WTC11 (cell line): ENCODE measurements around the gene CLCN1. TPM values are rescaled to one million over a fixed set of nuclear protein-coding genes. Genes with fewer than 3 reads are reported as not detected.

Experiments used
- ATAC-seq: fragments of 200-7000 bp; cut with Tn5 transposase; 2 replicates; pipeline ENCODE4 v1.10.0; 2021; ENCODE audit warnings: mild to moderate bottlenecking, moderate library complexity
- CTCF ChIA-PET: fragments of 300-600 bp; sonication (Branson Sonifier 250); formaldehyde crosslinking; loops from one replicate; lab custom pipeline; 2021; ENCODE audit warnings: antibody characterized with exemption; lab: Charles Lee
- POLR2A ChIA-PET: fragments of 350-600 bp; sonication (Branson Sonifier 250); formaldehyde crosslinking; loops from one replicate; lab custom pipeline; 2021; ENCODE audit warnings: antibody characterized with exemption; lab: Charles Lee
- DNase-seq: peaks from one replicate; pipeline ENCODE4 v3.0.0; 2021; ENCODE audit warnings: low spot score
- H3K27ac Mint-ChIP-seq: 2 replicates; pipeline ENCODE4 v1.8.0; 2021; ENCODE audit warnings: mixed read lengths
- H3K27me3 Mint-ChIP-seq: 2 replicates; pipeline ENCODE4 v1.8.0; 2021; ENCODE audit warnings: low read depth, mild to moderate bottlenecking, moderate library complexity, mixed read lengths
- H3K36me3 Mint-ChIP-seq: 2 replicates; pipeline ENCODE4 v1.8.0; 2021; ENCODE audit warnings: mixed read lengths
- H3K4me1 Mint-ChIP-seq: 2 replicates; pipeline ENCODE4 v1.8.0; 2022; ENCODE audit warnings: mixed read lengths
- H3K4me3 Mint-ChIP-seq: 2 replicates; pipeline ENCODE4 v1.8.0; 2021; ENCODE audit warnings: mild to moderate bottlenecking, moderate library complexity, mixed read lengths
- H3K9me3 Mint-ChIP-seq: 2 replicates; pipeline ENCODE4 v1.8.0; 2021; ENCODE audit warnings: mixed read lengths
- ATF1 ChIP-seq: sonication (generic); formaldehyde crosslinking; IDR thresholded peaks from 2 replicates; pipeline ENCODE4 v1.8.1; 2023; ENCODE audit warnings: mild to moderate bottlenecking, moderate library complexity, missing genetic modification reagents
- CREM ChIP-seq: sonication (generic); formaldehyde crosslinking; IDR thresholded peaks from 2 replicates; pipeline ENCODE4 v1.8.1; 2022; ENCODE audit warnings: mild to moderate bottlenecking, missing genetic modification reagents, moderate library complexity
- NFYB ChIP-seq: sonication (generic); formaldehyde crosslinking; conservative IDR thresholded peaks from 2 replicates; pipeline ENCODE4 v1.8.0; 2022; ENCODE audit warnings: low read depth, missing genetic modification reagents
- SOX15 ChIP-seq: fragments of 250-450 bp; sonication (Bioruptor Pico); IDR thresholded peaks from 2 replicates; pipeline ENCODE4 v1.9.0; 2021; ENCODE audit warnings: mild to moderate bottlenecking
- SP1 ChIP-seq: sonication (generic); formaldehyde crosslinking; conservative IDR thresholded peaks from 2 replicates; pipeline ENCODE4 v1.8.1; 2022; ENCODE audit warnings: missing genetic modification reagents
- ZNF121 ChIP-seq: sonication (generic); formaldehyde crosslinking; IDR thresholded peaks from 2 replicates; pipeline ENCODE4 v1.8.0; 2023; ENCODE audit warnings: missing genetic modification reagents
- ZNF425 ChIP-seq: fragments of 250-450 bp; sonication (Bioruptor Pico); conservative IDR thresholded peaks from 2 replicates; pipeline ENCODE4 v1.9.0; 2021; ENCODE audit warnings: mild to moderate bottlenecking
- total RNA-seq: library from RNA; stranded (reverse); gene quantifications from 3 replicates; pipeline ENCODE4 v1.2.3, GENCODE V29; 2021
- TF ChIP-seq, protein P1 (sequence below): sonication (generic); formaldehyde crosslinking; IDR thresholded peaks from 2 replicates; pipeline ENCODE4 v1.8.1; 2023; ENCODE audit warnings: mild to moderate bottlenecking, missing genetic modification reagents
- TF ChIP-seq, protein P2 (sequence below): fragments of 250-450 bp; sonication (Bioruptor Pico); IDR thresholded peaks from 2 replicates; pipeline ENCODE4 v1.9.0; 2021; ENCODE audit warnings: mild to moderate bottlenecking
- TF ChIP-seq, protein P3 (sequence below): fragments of 250-450 bp; sonication (Bioruptor Pico); IDR thresholded peaks from 2 replicates; pipeline ENCODE4 v1.9.0; 2021; ENCODE audit warnings: mild to moderate bottlenecking
- TF ChIP-seq, protein P4 (sequence below): fragments of 200-600 bp; IDR thresholded peaks from 2 replicates; pipeline ENCODE4 v1.8.0; 2022; ENCODE audit warnings: antibody characterized with exemption

The CLCN1 gene
- total RNA-seq, 1 experiment from 2014 or later: 0.28 TPM

DNA sequence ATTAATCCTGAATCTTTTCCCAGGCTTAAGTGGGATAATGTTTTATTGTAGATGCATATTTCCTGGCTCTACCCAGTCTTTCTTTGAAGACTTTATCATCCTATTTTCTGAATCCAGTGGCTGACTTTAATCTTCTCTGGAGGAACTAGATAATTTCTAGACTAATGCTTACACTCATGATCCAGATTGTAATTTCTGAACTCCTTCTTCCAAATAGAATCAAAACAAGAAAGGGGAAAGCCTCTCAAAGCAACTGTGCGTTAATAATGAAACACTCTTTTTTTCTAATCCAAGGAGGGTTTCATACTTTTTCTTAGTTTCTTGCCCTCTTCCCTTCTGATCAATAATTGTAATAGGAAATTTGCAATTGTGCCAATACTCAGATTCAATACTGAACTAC lies 44.7 kb upstream of the CLCN1 start (continued):
- TF ChIP-seq, protein P1, sequence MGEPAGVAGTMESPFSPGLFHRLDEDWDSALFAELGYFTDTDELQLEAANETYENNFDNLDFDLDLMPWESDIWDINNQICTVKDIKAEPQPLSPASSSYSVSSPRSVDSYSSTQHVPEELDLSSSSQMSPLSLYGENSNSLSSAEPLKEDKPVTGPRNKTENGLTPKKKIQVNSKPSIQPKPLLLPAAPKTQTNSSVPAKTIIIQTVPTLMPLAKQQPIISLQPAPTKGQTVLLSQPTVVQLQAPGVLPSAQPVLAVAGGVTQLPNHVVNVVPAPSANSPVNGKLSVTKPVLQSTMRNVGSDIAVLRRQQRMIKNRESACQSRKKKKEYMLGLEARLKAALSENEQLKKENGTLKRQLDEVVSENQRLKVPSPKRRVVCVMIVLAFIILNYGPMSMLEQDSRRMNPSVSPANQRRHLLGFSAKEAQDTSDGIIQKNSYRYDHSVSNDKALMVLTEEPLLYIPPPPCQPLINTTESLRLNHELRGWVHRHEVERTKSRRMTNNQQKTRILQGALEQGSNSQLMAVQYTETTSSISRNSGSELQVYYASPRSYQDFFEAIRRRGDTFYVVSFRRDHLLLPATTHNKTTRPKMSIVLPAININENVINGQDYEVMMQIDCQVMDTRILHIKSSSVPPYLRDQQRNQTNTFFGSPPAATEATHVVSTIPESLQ (CRISPR knock-in tag): no peak
- TF ChIP-seq SP1 (no peak), NFYB (CRISPR knock-in tag) (no peak)
- TF ChIP-seq, all 79 proteins: peak for 0

- Mint-ChIP-seq H3K36me3 (no peaks in the 10 kb centered on the region; the same call in 1 of the 2 replicates), H3K4me3 (no peak overlapping the region), H3K4me1 (no peaks in the 10 kb centered on the region), H3K27me3 (no peaks in the 10 kb centered on the region; the same call in none of the 2 replicates), H3K9me3 (peaks cover 4% of the 10 kb centered on the region; the same call in 1 of the 2 replicates), H3K27ac (no peak overlapping the region)
- DNase-seq (no peak), ATAC-seq (no peak)
- ChIA-PET POLR2A (interaction anchor here (0.7 kb wide), 1 partner anchor 10 kb away, joined by 5 read pairs; the partner anchor contains the start of gene GSTK1), CTCF (interaction anchor here (0.9 kb wide), 1 partner anchor 15 kb away, joined by 3 read pairs; the partner anchor contains the start of gene CASP2)
- TF ChIP-seq, protein P1 (CRISPR knock-in tag): no peak
- TF ChIP-seq, protein P2, sequence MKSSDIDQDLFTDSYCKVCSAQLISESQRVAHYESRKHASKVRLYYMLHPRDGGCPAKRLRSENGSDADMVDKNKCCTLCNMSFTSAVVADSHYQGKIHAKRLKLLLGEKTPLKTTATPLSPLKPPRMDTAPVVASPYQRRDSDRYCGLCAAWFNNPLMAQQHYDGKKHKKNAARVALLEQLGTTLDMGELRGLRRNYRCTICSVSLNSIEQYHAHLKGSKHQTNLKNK (CRISPR knock-in tag): no peak
- no peak for TF ChIP-seq CREM (CRISPR knock-in tag)
- no peak for TF ChIP-seq ZNF425 (CRISPR knock-in tag)
- TF ChIP-seq, protein P3, sequence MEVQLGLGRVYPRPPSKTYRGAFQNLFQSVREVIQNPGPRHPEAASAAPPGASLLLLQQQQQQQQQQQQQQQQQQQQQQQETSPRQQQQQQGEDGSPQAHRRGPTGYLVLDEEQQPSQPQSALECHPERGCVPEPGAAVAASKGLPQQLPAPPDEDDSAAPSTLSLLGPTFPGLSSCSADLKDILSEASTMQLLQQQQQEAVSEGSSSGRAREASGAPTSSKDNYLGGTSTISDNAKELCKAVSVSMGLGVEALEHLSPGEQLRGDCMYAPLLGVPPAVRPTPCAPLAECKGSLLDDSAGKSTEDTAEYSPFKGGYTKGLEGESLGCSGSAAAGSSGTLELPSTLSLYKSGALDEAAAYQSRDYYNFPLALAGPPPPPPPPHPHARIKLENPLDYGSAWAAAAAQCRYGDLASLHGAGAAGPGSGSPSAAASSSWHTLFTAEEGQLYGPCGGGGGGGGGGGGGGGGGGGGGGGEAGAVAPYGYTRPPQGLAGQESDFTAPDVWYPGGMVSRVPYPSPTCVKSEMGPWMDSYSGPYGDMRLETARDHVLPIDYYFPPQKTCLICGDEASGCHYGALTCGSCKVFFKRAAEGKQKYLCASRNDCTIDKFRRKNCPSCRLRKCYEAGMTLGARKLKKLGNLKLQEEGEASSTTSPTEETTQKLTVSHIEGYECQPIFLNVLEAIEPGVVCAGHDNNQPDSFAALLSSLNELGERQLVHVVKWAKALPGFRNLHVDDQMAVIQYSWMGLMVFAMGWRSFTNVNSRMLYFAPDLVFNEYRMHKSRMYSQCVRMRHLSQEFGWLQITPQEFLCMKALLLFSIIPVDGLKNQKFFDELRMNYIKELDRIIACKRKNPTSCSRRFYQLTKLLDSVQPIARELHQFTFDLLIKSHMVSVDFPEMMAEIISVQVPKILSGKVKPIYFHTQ (CRISPR knock-in tag): no peak
- no peak for TF ChIP-seq ZNF121 (CRISPR knock-in tag)
- TF ChIP-seq ATF1 (CRISPR knock-in tag): no peak
- TF ChIP-seq SOX15 (CRISPR knock-in tag): no peak
- TF ChIP-seq, protein P4, sequence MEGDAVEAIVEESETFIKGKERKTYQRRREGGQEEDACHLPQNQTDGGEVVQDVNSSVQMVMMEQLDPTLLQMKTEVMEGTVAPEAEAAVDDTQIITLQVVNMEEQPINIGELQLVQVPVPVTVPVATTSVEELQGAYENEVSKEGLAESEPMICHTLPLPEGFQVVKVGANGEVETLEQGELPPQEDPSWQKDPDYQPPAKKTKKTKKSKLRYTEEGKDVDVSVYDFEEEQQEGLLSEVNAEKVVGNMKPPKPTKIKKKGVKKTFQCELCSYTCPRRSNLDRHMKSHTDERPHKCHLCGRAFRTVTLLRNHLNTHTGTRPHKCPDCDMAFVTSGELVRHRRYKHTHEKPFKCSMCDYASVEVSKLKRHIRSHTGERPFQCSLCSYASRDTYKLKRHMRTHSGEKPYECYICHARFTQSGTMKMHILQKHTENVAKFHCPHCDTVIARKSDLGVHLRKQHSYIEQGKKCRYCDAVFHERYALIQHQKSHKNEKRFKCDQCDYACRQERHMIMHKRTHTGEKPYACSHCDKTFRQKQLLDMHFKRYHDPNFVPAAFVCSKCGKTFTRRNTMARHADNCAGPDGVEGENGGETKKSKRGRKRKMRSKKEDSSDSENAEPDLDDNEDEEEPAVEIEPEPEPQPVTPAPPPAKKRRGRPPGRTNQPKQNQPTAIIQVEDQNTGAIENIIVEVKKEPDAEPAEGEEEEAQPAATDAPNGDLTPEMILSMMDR: no peak
Observed at GRCh38 chr7:143272871-143273270, 43.0 kb upstream of the CLCN1 start.
